Measurements from ENCODE around the gene LSM8. TPM values are rescaled to one million over a fixed set of nuclear protein-coding genes. Genes with fewer than 3 reads are reported as not detected.
"Not testable (repeated sequence)": the region's sequence is repeated elsewhere in the genome, so short reads cannot be mapped to it uniquely, and the experiment has no call there.

Gene LSM8
- total RNA-seq: 31.7 and 34.7 TPM in 2 replicates

DNA sequence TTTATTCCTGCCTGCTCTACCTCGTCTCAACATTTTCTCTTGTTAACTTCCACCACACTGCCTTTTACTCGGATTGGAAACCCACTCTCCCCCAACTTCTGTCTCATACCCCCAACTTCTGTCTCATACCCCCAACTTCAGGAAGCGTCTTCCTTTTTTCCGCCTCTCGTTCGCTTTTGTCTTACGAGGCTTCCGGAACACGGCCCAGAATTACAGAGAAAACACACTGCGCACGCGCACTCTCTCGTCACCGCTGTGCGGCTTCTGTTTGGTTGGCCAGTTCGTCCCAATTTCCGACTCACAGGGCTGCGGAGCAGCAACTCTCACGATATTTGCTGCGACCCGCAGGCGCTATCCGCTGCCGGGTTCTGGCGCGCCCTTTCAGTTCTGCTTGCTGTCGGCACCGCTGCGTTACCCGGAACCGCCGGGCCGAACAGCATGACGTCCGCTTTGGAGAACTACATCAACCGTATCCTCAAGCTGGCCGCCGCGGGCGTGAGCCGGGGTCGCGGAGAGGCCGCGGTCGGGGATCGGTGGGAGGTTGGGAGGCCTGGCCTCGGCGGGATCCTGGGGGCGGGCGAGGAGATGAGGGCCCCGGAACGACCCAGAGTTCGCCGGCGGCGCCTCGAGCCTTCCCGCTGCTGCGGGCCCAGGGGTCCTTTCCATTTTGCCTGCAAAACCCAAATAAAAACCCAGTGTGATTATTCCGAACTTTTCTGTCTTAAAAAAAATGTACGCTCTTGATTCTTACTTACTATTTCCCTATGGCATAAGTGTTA, at the start of gene LSM8:
Gene LSM8 (plus strand): TSS at position 379 of the 779 bp plus-strand sequence. CDS start 60 bp downstream, at position 439.
- peak; percentile 98 for DNase-seq (ENCODE audit: low read depth)

DNA sequence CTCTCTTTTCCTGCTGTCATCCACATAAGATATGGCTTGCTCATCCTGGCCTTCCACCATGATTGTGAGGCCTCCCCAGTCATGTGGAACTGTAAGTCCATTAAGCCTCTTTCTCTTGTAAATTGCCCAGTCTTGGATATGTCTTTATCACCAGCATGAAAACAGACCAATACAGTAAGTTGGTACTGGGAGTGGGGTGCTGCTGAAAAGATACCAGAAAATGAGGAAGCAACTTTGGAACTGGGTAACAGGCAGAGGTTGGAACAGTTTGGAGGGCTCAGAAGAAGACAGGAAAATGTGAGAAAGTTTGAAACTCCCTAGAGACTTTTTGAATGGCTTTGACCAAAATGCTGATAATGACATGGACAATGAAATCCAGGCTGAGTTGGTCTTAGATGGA, 49.5 kb upstream of the LSM8 start:
- DNase-seq (ENCODE audit: low read depth): not testable (repeated sequence)

DNA sequence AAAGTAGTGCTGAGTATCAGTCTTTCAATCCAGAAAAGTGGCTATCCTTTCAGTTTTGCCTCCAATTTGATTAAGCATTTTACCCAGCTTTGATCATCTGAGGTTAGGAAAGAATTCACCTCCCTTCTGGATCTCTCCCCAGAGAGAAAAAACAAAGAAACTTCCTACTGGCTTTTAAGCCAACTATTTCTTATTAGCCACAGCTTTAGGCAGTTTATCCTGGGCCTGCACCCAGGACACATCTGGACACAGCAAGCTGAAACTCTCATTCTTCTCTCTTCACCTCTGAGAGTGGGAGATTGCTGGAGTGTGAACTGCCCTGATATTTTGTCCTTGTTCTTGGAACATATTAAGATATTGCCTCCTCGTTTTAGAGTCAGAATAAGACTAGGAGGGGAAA, 43.5 kb upstream of the LSM8 start:
- DNase-seq (ENCODE audit: low read depth): no peak

DNA sequence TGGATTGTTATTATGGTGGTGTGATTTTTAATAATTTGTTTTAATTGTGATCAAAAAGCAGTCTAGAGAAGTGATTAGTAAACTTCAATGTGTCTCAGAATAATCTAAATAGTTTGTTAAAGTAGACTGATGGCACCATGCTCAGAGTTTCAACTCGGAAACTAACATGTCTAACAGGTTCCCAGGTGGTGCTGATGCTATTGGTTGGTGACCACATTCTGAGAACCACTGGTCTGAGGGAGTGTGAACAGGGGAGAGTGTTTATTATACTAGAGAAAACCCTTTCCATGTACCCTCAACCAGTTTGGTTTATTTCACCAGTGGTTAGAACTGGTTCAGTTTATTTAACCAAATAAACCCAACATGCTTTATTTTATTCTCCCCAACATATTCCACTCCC, 42.0 kb upstream of the LSM8 start:
- no peak for DNase-seq (ENCODE audit: low read depth)

DNA sequence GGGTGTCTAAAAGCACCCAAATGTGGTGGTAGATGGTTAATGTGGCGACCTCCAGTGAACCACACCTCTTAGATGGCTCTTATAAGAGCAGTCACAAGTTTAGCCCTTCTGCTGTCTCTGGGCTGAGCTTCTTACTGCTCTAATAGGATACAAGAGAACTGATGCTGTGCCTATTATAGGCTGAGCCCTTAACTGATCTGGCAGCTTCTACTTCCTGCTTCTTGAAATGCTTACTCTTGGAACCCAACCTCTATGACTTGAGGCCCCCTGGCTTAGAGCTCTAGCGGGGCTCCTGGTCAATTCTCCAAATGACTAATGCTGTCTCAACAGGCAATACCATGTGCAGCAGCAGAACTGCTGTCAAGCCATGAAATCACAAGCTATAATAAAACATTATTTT, 35.0 kb upstream of the LSM8 start:
- no peak for DNase-seq (ENCODE audit: low read depth)

DNA sequence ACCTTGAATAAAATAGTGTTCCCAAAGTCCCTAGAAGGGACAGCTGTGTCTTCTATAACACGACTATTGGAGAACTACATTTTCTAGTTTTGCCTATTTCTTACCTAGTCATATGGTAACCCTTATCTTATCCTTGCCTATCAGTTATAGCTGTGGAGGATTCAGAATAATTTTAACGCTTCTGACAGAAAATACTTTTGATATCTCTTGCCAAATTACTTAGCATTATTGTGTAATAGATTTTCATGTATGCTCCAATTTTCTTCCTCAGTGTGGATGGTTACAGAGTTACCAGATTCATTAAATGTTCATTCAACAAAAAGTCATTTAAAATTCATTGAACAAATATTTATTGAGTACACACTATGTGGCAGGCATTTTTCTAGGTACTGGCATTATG, 34.6 kb upstream of the LSM8 start:
- no peak for DNase-seq (ENCODE audit: low read depth)

DNA sequence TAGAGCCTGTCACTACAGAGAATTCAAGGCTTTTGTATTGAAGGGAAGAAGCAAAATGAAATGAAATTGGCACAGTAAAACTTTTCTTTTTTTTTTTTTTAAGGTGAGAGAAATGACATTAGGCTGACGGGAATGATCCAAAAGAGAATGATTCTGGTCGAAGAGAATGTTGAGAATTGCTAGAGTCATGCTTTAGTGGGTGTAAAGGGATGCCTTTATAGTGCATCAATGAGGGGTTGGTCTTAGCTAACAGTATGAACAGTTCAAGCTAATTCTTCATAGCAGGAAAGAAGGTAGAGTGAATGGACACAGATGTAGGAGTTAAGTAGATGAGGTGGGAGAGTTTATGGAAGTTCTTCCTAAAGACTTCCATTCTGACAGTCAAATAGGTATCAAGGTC, 32.3 kb upstream of the LSM8 start:
- no peak for DNase-seq (ENCODE audit: low read depth)

DNA sequence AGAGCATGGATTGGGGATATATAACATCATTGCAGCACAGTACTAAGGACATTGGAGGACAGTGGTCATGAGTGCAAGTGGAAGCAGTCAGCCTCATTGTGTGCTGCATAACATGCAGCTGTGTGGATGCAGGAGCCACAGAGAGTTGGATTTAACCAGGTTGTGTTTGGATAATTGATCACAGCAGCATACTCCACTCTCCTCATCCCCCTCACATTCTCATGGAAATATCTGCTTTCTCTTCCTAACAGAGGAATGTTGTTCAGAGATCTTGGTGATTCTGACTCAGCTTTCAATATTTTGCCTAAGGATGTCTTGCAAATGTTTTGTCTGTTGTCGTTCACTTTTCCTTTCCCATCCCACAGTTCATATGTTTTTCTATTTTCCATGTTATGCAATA, 31.8 kb upstream of the LSM8 start:
- no peak for DNase-seq (ENCODE audit: low read depth)

DNA sequence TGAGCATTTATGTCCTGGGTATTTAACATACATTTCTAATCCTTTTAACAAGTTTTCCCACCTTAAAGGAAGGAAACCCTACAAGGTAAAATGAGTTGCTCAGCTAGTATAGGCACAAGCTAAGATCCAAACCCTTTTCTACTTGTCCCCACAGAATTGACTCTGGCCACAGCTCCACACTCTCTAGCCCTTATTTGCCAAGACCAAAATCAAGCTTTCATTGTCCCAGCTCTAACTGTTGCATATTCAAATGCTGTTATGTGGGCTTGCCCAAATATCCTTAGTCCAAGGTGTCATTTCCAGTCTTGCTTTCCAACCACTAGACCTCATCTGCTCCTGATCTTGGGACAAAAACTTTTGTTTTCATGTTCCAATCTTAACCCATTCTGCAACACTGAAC, 31.3 kb upstream of the LSM8 start:
- DNase-seq (ENCODE audit: low read depth): no peak

DNA sequence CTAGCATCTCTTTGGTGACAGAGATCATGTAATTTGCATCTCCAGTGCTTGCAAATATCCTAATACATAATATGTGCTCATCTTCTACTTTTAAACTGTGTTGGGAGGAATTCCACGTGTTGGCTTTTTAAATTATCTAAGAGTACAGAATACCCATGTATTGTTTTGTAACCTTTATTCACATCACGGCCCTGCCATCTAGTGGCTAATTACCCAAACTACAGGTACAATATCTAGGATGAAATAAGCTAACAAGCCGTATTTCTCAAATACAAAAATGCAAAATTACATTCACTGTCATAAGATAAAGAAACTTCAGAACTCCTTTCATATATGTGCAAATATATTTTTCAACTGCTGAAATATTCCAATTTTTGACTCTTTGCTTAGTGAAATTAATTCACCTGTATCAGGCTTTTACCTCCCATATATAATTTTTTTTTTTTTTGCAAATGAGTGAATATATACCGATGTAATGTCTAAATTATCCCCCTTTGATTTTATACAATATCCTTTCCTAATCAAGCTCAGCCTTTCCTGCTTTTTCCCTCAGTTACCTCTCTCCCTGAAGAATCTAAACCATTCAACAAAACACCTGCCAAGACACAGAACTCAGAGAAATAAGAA, 30.3 kb upstream of the LSM8 start:
- DNase-seq (ENCODE audit: low read depth): peak; percentile 43

DNA sequence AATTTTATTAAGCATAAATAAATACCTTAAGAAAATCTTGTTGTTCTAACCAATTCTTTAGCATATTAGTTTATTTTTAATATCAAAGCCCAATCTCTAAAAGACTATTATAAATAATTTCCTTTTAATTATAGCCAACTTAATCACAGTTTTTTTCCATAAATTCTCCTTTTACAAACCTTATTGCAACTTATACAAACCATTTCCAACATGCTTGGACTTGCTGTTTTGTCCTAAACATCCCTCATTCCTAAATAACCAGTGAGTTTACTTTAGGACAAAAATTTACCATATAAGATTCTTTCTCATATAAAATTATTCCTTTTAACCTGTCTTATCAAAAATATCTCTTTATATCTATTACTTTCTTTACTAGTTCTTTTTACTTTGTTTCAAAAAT, 25.2 kb upstream of the LSM8 start:
- DNase-seq (ENCODE audit: low read depth): peak; percentile 16

DNA sequence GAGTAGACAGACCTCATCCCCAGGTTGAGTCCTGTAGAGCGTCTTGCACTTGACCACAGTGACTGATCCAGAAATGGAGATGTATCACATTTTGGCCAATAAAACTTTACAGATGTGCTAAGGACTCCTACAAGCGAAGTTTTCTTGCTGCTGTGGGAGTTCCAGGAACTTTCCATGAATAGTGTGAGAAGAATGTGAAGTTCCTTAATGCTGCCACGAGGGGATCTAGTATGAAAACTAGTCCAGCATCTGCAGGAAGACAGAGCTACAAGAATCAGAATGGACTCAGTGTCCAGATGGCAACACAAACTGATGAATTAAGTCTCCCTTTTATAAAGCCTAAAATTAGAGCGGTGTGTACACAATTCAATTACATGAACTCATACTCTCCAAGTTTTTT, 14.8 kb upstream of the LSM8 start:
- DNase-seq (ENCODE audit: low read depth): no peak

DNA sequence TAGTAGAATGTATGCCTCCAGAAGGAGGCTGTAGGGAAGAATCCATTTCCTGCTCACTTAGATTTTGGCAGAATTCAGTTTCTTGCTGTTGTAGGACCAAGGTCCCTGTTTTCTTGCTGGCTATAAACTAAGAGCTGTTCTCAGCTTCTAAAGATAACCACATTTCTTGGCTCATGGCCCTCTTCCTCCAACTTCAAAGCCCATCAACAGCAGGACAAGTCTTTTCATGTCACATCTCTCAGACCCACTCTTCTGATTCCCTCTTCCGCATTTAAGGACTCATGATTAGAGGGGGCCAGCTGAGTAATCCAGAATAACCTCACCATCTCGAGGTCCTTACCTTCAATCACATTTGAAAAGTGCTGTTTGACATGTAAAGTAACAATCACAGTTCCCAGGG, 8.2 kb upstream of the LSM8 start:
- no peak for DNase-seq (ENCODE audit: low read depth)

DNA sequence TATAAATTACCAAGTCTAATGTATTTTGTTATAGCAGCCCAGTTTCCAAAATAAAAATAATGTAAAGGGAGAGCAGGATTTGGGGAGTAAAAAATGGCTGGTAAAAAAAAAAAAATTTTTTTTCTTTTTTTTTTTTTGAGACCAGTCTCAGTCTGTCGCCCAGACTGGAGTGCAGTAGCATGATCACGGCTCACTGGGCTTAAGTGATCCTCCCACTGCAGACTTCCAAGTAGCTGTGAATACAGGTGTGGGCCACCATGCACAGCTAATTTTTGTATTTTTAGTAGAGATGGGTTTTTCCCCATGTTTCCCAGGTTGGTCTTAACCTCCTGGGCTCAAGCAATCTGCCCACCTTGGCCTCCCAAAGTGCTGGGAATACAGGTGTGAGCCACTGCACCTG, 4.8 kb upstream of the LSM8 start:
- DNase-seq (ENCODE audit: low read depth): no peak

DNA sequence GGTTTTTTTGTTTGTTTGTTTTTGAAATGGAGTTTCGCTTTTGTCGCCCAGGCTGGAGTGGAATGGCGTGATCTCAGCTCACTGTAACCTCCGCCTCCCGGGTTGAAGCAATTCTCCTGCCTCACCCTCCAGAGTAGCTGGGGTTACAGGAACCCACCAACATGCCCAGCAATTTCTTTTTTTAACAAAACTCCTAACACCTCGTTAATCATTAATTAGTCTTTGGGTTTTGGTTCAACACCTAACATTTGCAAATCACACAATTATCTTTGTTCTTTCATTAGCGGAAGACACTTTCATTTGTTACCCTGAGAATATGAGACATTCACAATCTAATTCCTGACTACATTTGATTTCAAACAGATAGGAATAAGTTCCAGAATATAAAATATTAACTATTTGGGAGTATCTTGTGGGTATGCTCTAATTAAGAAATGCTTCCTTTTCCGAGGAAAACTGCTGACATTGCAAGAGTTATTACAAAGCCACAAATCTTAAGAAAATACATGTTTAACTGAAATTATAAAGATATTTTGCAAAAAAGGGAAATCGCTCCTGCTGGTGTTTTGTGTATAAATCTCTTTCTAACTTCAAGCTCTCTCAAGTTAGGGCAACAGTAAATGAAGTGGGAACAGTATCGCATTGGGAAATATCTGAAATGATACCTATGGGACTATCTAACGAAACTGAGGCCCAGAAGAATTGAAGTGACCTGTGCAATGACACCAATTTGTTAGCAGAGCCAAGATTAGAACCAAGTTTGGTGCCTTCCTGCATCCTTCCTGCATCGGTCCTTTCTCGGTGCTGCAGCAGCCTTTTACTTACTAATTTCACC, 1.2 kb upstream of the LSM8 start:
- DNase-seq (ENCODE audit: low read depth): peak; percentile 53

DNA sequence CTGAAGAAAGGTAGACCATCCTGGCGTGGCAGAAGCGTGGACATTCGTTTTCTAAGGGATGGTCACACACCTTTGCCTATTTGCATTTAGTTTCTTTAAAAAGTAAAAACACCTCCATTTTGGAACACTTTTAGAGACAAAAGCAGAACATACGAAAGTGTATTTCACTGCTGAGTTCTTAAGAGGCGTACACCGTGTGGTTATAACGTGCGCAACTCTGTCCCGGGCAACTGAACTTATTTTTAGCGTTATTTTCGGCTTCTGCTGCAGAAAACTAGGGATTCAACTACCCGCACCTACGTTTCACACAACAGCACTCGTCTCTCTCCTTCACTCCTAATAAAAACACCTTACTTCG, 557 bp upstream of the LSM8 start:
- no peak for DNase-seq (ENCODE audit: low read depth)

DNA sequence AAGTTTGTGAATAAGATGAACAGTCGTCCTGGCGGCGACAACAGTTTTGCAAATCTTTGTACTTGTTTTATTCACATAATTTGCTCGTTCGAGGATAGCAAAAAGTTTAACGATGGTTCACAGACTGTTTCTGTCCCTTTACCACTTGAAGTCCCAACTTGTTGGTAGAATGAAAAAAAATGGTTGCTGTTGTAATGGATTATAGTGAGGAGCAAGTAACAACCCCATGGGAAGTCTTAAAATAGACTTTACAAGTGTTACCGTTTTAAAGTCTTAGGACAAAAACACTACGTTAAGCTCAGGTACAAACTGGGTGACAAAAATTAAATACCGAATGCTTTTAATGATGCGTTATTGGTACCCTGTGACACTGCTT, 589 bp downstream of the LSM8 start:
- DNase-seq (ENCODE audit: low read depth): peak; percentile 23

DNA sequence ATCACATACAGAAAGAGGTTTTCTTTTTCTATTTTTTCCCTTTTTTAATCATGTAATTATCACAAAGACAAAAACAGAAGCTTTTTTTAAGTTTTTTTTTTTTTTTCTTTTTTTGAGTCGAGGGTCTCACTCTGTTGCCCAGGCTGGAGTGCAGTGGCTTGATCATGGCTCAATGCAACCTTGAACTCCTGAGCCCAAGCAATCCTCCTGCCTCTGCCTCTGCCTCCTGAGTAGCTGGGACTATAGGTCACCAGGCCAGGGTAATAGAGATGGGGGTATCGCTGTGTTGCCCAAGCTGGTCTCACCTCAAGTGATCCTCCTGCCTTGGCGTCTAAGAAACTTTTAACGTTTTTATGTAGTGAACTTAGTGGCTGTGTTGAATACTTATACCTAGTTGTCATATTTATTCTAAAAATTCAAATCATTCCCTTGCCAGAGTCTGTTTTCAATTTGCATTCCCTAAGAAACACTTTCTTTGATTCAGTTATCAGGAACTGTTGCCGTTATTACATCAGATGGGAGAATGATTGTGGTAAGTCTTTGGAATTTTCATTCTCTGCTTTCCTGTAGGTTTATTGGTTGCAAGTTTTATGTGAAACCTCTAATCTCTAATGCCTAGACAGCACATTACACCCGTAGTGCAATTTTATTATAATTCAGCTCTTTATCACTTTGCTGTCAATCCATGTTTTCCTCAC, 1.3 kb downstream of the LSM8 start:
- DNase-seq (ENCODE audit: low read depth): peak; percentile 19

DNA sequence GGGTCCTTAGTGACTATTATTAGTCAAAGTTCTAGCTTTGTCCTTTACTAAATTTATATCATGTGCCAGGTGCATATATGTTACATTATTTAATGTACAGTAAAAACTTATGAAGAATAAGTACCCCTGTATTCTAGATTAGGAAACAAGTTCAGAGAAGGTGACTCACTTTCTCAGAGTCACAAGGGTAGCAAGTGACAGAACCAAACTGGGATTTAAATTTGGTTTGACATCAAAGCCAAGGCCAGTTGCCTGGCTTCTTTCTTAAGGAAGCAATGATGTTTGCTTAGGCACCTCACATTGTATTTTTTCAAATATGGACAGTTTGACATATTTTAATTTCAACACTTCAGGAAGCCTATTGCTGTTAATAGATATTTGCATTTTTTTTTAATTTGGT, 2.5 kb downstream of the LSM8 start:
- DNase-seq (ENCODE audit: low read depth): peak; percentile 20

DNA sequence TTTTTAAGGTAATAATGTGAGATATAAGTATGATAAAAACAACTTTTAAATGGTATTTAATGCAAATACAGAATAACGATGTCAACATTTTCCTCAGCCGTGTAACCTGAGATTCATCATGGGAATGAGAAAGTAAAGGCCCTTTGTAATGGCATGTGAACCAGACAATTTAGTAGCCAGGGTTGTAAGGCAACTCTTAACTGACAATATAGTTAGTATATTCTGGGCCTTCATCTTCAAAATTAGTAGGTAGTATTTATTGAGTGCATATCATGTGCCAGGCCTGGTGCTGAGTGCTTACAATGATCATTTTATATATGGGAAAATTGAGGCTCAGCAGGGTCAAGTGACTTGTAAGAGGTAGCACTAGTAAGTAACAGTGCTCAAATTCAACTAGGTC, 10.6 kb downstream of the LSM8 start:
- DNase-seq (ENCODE audit: low read depth): no peak

DNA sequence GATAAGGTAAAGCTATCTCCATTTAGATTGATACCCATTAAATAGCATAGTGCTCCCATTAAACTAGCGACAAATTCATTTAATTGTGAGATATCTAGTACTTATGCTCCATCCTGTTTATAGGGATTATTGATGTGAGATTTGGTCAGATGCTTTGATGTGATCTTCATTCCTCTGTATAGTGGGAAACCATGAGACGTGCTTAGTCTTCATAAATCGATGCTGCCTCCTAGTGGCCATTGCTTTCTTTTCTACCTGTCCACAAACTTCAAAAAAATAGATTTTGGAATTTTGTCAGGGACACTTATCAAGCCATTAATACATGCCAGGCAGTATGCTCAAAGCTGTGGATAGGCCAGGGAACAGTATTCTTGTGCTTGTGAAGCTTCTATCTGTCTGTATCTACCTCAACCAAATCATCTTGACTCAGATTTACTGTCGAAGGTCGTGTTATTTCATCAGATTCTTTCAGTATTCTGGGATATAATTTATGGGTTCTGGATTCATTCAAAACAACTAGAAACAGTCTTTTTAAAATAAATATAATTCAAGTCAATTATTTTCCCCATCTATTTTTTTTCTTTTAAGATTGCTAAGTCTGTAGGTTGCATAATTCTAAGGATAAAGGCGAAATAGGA, 12.0 kb downstream of the LSM8 start:
- peak; percentile 73 for DNase-seq (ENCODE audit: low read depth)

DNA sequence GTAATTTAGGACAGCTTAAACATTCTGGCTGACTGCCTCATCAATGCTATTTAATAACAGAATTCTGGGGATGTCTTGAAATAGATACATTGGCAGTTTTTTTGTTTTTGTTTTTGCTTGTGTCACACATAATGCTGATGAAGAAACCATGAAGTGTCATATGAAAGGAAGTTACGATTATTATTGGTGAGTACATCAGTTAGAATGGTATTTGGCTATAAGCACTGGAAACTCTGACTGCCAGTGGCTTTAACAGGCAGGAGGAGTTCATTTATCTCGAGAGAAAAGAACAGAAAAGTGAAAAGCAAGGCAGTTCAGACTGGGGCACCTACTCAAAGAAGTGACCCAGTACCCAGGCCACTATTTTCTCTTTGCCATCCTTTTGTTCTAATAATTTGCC, 18.1 kb downstream of the LSM8 start:
- DNase-seq (ENCODE audit: low read depth): no peak
